NOMO-1 (cell line): ENCODE data around the gene NCOR2.

ENCODE experiments used
- DNase-seq, 2 experiments: peaks; one replicate each; lab custom pipeline; 2025; ENCODE audit not compliant: unreplicated experiment in 2 of 2; lab: John Stamatoyannopoulos, UW

The NCOR2 gene

DNA sequence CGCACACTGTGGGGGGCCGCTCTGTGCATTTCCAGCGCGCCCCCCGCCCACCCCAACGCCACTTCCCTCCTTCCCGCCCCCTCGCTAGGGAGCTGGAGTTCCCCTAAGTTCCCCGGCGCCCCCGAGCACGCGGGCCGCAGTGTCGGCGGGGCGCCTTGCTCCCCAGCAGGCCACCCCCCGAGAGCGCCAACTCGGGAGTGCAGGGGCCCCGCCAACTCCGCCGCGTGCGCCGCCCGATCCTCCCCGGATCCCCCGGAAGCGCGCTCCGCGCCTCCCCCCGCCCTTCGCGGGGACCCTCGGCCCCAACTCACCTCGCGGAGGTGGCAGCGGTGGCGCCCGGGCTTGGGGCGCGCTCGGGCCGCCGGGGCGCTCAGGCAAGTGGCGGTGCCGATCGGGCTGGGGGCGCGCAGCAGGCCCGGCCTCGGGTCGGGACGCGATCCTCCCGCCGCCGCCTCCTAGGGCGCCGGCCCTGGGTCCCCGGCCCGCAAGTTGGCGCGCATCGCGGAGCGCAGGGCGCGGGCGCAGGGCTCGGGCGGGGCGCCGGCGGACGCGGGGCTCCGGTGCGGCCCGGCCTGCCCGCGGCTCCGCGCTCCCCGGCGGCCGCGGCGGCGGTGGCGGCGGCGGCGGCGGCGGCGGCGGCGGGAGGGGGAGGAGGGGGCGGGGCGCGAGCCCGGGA is at the start of gene NCOR2:
TSS of gene NCOR2 (minus strand) at position 616 of the 676 bp plus-strand sequence. CDS start 72,361 bp downstream, outside the sequence.
- no peak for DNase-seq

GRCh38 chr12:124616394-124617221 is 49.2 kb upstream of the NCOR2 start:
- peak; percentile 38 to 77 for DNase-seq

DNA sequence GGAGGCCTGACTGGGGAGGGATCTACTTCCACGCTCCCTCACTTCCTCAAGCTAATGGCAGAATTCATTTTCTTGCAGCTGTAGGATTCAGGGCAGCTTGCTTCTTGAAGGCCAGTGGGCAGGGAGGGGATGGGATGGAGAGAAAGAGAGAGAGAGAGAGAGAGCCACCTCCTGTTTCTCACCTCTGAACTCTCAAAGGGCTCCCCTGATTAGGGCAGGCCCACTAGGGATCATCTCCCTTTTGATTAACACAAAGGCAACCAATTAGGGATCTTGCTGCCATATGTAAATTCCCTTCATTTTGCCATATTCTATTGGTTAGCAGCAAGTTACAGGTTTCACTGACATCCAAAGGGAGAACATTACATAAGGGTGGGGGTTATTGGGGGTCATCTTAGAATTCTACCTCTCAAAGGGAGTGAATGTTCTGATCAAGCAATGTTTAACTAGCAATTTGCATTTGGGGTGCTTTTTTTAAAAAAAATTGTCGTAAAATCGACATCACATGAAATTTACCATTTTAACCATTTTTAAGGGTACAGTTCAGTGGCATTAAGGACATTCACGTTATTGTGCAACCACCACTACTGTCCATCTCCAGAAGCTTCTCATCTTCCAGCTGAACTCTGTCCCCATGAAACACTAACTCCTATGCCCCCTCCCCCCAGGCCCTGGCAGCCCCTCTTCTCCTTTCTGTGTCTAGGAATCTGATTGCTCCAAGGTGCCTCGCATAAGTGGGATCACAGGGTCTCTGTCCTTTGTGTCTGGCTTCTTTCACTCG is 47.3 kb upstream of the NCOR2 start:
- no peak for DNase-seq

- DNase-seq: no peak
Measured at GRCh38 chr12:124613151-124613585, 45.8 kb upstream of the NCOR2 start.

DNA sequence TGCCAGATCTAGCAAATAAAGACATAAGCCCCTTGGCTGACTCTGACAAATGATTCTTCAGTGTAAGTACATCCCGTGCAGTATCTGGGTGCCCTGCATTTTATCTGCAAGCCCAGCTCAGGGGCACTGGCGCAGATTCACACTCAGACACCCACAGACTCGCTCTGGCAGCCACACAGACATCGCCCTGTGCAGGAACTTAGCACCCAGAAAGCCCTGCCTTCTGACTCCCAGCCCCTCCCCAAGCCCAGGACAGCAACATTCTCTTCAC is 44.9 kb upstream of the NCOR2 start:
- no peak for DNase-seq

DNA sequence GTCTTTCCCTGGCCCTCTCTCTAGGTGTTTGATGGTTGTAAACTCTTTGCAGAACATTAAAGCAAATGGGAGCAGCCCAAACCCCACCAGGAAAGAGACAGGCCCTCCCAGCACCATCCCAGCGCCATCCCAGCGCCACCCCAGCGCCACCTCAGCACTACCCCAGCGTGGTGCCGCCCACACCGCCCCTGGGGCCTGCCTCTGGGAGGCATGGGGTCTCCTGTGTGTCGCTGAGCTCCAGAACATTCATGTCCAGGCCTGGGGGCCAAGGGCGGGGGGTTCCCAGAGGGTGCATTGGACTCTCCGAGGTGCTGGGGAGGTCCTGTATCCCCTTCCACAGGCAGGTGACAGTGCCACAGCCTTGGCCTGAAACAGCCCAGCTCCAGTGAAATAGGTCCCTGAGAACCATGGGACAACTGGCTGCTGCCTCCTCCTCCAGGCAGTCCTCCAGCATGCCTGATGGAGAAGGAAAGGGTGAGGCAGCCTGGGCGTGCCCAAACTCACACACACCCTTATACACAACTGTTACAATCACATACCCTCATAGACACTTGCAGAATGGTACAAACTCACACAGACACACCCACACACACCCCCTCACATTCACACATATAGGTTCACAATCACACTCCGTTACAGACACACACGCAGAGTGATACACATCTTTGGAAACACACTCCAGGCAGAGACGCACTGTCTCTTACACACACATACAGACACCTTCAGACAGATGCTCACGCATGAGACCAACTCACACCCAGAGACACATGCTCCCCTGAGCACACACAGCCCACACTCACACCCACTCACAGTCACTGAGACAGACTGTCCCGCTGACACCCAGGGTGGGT is 44.4 kb upstream of the NCOR2 start:
- no peak for DNase-seq

- DNase-seq: no peak
Measured at GRCh38 chr12:124610629-124611558, 43.5 kb upstream of the NCOR2 start.

DNA sequence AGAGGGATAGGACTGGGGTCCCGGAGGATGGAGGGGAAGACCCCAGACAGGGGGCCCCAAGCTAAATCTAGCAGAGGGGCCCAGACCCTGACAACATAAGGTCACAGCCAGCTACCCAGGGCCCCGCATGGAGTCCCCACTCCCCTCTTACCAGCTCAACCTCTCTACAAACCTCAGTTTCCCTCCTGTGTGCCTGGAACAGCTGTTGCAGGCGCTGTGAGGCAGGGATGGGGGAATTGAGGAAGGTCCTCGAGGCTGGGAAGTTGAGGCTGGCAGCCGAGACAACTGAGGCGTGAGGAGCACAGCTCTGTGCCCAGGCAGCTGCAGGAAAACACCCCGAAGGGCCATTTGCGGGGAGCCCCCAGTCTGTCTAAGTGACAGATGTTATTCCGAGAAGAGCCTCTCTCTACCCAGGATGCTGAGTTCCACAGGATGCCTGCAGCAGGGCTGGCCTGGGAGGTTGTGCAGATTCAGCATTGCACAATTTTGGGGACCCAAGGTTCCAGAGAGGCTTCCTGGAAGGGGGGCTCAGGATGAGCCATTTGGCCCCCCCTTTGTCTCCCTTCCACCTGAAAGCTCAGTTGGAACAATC is 42.7 kb upstream of the NCOR2 start:
- DNase-seq: no peak

- DNase-seq: peak; percentile 74 to 82
Measured at GRCh38 chr12:124609041-124609989, 41.9 kb upstream of the NCOR2 start.

DNA sequence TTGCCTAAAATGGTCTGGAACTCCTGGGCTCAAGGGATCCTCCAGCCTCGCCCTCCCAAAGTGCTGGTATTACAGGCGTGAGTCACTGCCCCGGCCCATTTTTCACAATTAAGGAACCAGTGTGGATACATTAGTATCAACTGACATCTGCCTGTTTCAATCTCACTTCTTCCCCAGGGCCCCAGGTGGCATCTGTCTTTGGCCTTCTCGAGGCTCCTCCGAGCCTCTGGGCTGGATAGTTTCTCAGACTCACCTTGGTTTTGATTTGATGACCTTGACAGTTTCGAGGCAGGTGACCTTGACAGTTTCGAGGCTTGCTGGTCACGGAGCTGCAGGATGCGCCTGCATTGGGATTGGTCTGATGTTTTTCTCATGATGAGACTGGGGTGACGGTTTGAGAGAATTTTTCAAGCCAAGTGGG is 41.0 kb upstream of the NCOR2 start:
- DNase-seq: peak; percentile 34 to 65

GRCh38 chr12:124607681-124608425 is 40.4 kb upstream of the NCOR2 start:
- no peak for DNase-seq

DNA sequence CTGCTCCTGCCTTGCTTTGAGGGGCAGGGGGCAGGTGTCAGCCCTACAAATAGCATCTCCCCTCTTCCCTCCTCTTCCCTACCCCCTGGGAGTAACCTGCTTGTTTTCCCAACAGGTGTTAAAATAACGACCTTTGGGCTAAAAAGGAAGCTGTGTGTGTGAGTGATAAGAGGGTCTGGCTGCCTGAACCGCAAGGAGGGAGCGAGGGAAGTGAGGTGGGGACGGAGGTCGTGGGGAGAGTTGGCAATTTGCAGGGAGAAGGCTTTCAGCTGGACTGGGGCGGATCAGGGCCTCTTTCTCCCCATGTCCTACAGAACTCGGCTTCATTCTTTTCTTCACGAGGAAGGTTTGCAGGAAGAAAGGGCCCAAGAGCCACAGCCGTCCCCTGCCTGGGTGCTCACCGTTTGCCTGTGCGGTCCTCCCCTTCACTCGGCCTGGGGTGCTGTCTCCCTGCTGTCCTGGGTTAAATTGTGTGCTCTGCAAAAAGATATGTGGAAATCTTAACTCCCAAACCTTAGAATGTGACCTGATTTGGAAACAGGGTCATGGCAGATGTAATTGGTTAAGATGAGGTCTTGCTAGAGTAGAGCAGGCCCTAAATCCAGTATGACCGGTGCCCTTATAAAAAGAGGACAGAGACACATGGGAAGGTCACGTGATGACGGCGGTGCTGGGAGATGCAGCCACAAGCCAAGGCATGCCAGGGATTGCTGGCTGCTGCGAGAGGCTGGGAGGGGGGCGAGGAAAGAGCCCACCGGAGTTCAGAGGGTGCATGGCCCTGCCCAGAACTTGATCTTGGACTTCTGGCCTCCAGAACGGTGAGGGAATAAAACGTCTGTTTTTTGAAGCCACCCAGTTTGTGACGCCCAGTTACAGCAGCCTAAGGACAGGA is 38.7 kb upstream of the NCOR2 start:
- no peak for DNase-seq

DNA sequence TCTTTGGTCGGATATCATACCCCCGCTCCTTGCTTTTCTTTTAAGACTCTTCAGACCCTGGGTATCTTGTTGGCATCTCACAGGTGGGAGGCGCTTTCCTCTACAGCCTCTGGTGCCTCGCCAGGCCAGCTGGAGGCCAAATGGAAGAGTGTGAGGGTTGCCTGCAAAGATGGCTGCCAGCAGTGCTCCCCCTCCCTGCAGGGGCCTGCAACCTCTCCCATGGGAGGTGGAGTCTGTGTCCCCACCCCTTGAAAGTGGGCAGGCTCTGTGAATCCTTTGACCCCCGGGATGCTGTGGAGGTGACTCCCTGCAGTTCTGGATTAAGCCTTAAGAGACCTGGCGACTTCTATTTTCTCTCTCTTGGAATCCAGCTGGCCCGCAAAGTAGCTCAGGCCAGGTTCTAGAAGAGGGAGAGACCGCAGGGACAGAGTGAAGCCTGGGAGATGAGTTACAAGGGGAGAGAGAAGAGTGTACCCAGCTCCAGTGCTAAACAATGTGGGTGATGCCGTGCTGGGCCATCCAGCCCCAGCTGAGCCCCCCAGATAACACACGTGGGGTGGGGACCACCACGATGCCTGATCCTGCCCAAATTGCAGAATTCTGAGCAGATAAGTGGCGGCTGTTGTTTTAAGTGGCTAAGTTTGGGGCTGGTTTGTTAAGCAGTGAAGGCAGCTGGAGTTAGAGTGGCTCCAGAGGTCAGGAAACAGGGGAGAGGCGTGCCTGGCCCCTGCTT is 37.9 kb upstream of the NCOR2 start:
- DNase-seq: no peak

- no peak for DNase-seq
Measured at GRCh38 chr12:124604264-124604680, 36.9 kb upstream of the NCOR2 start.

DNA sequence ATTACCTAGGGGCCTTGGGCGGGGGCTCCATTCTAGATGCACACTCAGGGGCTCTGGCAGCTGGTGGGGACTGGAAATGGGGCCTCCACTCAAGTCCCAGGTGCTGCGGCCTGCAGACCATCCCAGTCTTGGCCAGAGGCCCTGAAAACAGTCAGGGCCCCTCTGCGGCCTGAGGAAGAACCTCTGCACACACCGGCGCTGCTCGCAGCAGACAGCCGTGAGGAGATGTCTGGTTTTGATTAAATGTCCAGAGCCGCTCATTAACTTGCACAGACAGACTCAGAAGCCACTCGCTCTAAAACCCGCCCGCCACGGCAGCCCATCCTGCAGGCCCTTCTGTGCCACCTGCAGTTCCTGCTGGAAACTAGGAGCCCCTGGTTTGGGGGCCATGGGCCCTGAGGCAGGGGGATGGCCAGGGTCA is 36.4 kb upstream of the NCOR2 start:
- DNase-seq: no peak

DNA sequence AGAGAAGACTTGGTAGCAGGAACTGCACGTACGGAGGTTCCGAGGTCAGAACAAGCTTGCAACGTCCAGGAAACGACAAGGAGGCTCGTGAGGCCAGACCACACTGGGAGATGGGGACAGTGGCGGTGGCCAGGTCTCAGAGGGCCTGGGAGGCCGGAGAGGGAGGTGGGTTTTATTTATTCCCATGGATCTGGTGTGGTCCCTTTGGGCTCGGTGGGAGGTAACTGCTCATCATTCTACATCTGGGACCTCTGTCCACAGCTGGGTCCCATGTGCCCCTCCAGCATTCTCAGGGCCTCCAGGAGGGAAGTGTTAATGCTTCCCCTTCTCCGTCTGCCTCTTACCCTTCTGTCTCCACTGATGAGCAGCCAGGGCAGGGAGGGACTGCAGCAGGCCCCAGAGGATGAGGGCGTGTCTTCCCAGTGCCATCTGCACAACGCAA is 35.7 kb upstream of the NCOR2 start:
- no peak for DNase-seq
